Measurements from ENCODE around the gene CRKL.

CRKL gene

GRCh38 chr22:20982563-20982882 is 65.3 kb downstream of the CRKL start:
- peaks cover 46% of the 10 kb centered on the region for H3K4me1 Mint-ChIP-seq (ENCODE audit: low read depth)
- peaks cover 21% of the 10 kb centered on the region for H3K36me3 Mint-ChIP-seq (ENCODE audit: low read depth)
- peak overlapping the region; percentile 99 for H3K4me3 Mint-ChIP-seq
- peaks cover 4% of the 10 kb centered on the region for H3K27me3 Mint-ChIP-seq
- H3K9me3 Mint-ChIP-seq = peaks cover 4% of the 10 kb centered on the region
- H3K27ac Mint-ChIP-seq = peak overlapping the region; percentile 94

DNA sequence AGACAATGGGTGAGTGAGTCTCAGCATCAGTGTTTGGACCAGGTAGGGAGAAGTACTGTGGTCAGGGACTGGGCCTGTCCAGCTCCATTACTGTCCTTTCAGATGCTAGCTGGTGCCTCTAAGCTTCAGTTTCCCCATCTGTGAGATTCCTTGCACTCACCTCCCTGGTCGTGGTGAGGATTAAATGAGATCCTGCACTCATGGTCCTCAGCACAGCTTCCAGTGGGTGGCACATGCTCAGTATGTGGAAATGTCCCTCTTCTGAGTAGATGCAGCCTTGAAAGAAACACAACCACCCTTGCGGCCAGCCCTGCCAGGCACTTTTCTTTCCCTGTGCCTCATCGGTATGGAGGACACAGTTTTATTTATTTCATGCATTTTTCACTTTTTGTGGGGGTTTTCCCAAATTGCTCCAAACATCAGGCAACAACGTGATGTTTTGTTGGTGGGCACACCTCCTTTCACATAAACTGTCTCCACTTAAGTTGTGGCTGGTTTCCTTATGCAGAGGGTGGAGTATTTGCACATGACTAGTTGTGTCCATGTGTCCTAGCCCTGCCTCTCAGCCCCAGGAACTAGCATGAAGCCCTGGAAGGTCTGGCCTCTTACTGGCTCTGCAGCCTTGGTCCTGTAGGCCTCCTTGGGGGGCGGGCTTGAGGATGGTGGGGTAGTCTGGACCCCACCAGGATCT is 66.0 kb downstream of the CRKL start:
- Mint-ChIP-seq H3K27ac (peak overlapping the region; percentile 94), H3K36me3 (ENCODE audit: low read depth) (peaks cover 25% of the 10 kb centered on the region), H3K9me3 (peaks cover 4% of the 10 kb centered on the region), H3K4me1 (ENCODE audit: low read depth) (peaks cover 46% of the 10 kb centered on the region), H3K4me3 (peak overlapping the region; percentile 99), H3K27me3 (peaks cover 4% of the 10 kb centered on the region)

GRCh38 chr22:20985720-20986119 is 68.5 kb downstream of the CRKL start:
- Mint-ChIP-seq H3K27me3 (no peaks in the 10 kb centered on the region), H3K27ac (no peak overlapping the region), H3K4me3 (no peak overlapping the region), H3K4me1 (ENCODE audit: low read depth) (peaks cover 26% of the 10 kb centered on the region), H3K9me3 (no peaks in the 10 kb centered on the region), H3K36me3 (ENCODE audit: low read depth) (peaks cover 31% of the 10 kb centered on the region)

- no peak overlapping the region for H3K27ac Mint-ChIP-seq
- peaks cover 31% of the 10 kb centered on the region for H3K36me3 Mint-ChIP-seq (ENCODE audit: low read depth)
- H3K9me3 Mint-ChIP-seq = no peaks in the 10 kb centered on the region
- peaks cover 19% of the 10 kb centered on the region for H3K4me1 Mint-ChIP-seq (ENCODE audit: low read depth)
- H3K27me3 Mint-ChIP-seq = no peaks in the 10 kb centered on the region
- no peak overlapping the region for H3K4me3 Mint-ChIP-seq
These were observed 69.2 kb downstream of the CRKL start for GRCh38 chr22:20986365-20986764.

DNA sequence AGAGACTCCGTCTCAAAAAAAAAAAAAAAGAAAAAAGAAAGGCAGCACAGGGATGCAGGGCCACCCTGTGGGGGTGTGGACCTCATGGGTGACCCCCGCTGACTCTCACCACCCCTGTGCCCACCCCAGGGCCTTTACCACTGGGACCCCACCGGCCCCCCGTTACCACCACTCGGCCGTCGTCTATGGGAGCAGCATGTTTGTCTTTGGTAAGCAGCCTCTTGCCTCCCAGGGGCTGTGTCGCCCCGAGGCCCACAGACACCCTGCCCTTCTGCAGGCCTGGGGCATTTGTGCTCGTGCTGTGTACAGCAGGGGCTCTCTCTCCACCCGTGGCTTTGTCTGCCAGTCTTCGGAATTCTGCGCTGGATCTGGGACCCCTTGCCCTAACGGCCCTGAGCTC is 70.2 kb downstream of the CRKL start:
- Mint-ChIP-seq H3K4me1 (ENCODE audit: low read depth) (peaks cover 17% of the 10 kb centered on the region), H3K27me3 (no peaks in the 10 kb centered on the region), H3K9me3 (no peaks in the 10 kb centered on the region), H3K27ac (no peak overlapping the region), H3K4me3 (no peak overlapping the region), H3K36me3 (ENCODE audit: low read depth) (peaks cover 31% of the 10 kb centered on the region)

DNA sequence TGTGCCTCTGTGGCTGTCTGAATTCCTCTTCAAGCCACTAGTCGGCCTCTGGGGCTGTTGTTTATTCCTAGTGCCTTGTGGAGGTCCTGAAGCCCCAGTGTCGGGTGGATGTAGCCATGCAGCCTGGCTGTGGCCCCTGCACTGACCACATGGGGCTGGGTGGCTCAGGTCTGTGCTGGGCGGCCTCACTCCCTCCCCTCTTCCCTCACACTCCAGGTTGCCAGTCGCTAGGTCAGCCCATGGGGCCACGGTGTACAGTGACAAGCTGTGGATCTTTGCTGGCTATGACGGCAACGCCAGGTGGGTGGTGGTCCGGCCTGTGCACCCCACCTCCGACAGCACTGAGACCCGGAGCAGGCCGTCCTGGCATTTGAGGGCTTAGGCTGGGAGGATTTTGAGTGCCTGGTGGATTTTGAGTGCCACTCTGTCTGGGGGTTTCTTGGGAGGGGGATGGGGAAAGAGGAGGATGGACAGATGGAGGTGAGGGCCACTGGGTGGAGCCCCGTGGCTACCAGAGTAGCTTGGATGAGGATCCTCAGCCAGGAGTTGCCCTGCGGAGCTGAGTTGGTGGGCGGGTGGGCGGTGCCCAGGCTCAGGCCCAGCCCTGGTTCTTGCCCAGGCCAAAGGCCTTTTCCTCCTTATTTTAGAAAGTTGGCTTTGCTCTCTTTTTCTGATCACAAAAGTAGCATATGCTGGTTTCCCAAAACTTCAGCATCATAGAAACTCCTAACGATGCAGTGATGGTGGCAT is 71.5 kb downstream of the CRKL start:
- H3K27ac Mint-ChIP-seq = no peak overlapping the region
- H3K27me3 Mint-ChIP-seq = no peaks in the 10 kb centered on the region
- peaks cover 4% of the 10 kb centered on the region for H3K4me1 Mint-ChIP-seq (ENCODE audit: low read depth)
- peaks cover 30% of the 10 kb centered on the region for H3K36me3 Mint-ChIP-seq (ENCODE audit: low read depth)
- H3K4me3 Mint-ChIP-seq = no peak overlapping the region
- H3K9me3 Mint-ChIP-seq = no peaks in the 10 kb centered on the region

DNA sequence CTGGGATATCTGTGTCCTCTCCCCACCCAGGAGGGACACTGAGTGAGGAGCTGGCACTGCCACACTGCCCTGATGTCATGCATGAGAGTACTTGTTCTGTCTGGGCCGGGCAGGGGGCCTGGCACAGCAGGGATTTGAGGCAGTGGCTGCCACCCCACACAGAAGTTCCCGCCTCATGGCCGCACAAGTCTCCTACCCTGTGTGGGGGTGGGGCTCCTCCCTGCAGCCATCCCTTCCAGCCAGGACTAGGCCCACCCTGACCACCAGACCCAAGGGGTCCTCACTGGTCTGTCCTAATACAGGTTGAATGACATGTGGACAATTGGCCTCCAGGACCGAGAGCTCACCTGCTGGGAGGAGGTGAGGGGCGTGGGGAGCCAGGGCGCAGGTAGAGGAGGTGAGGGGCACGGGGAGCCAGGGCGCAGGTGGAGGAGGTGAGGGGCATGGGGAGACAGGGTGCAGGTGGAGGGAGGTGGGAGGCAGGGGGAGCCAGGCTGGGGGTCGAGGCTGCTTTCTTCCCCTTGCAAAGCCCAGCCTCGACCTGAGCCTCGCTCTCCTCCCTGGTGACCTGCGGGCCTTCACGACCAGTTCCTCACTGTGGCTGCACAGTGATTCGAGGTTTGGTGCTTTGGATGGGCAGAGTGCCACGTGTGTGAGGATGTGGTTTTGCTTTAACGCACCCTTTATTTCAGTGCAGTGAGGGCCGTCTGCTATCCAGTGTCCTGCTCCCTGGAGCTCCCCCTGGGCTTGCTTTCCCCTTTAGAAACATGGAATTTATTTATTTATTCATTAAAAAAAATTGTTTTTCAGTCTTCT is 72.3 kb downstream of the CRKL start:
- peaks cover 25% of the 10 kb centered on the region for H3K36me3 Mint-ChIP-seq (ENCODE audit: low read depth)
- no peak overlapping the region for H3K4me3 Mint-ChIP-seq
- H3K9me3 Mint-ChIP-seq = no peaks in the 10 kb centered on the region
- H3K4me1 Mint-ChIP-seq (ENCODE audit: low read depth) = no peaks in the 10 kb centered on the region
- no peaks in the 10 kb centered on the region for H3K27me3 Mint-ChIP-seq
- no peak overlapping the region for H3K27ac Mint-ChIP-seq

DNA sequence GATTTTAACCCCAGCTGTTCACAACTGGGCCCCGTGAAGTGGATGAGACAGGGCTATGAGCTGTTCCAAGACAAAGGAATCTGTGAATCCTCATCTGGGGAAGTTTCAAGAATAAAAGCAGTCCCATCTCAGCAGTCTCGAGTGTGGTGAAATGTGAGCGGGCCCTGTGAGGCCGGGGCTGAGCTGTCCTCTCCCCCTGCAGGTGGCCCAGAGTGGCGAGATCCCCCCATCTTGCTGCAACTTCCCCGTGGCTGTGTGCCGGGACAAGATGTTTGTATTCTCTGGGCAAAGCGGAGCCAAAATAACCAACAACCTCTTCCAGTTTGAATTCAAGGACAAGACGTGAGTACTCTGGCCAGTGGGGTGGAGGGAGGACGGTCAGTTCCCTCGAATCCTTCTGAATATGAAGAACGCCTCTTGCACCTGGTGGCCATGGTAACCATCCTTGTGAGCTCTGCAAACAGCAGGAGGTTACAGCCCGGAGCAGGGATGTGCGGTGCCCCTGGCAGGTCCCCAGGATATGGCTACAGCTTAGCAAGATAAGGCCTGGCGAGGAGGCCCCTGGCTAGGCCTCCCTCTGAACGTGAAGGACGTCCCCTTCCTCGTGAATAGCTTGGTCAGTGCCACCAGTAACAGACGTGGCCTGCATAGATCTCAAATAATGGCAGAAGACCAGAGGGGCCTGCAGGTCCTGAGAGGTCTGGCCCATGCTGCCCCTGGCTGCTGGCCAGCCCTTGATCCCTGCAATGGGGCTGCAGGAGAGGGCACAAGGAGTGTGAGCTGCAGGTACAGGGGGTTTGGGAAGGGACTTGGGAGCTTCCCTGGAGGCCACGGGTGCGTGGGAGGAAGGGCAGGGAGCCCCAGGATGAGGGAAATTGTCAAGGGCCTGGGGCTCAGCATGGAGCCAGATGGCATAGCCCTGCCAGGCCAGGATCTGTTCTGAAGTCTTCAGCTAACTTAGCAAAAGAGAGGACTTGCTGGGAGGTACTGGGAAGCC is 73.3 kb downstream of the CRKL start:
- no peaks in the 10 kb centered on the region for H3K4me1 Mint-ChIP-seq (ENCODE audit: low read depth)
- no peak overlapping the region for H3K27ac Mint-ChIP-seq
- H3K27me3 Mint-ChIP-seq = no peaks in the 10 kb centered on the region
- peaks cover 24% of the 10 kb centered on the region for H3K36me3 Mint-ChIP-seq (ENCODE audit: low read depth)
- H3K4me3 Mint-ChIP-seq = no peak overlapping the region
- H3K9me3 Mint-ChIP-seq = no peaks in the 10 kb centered on the region

DNA sequence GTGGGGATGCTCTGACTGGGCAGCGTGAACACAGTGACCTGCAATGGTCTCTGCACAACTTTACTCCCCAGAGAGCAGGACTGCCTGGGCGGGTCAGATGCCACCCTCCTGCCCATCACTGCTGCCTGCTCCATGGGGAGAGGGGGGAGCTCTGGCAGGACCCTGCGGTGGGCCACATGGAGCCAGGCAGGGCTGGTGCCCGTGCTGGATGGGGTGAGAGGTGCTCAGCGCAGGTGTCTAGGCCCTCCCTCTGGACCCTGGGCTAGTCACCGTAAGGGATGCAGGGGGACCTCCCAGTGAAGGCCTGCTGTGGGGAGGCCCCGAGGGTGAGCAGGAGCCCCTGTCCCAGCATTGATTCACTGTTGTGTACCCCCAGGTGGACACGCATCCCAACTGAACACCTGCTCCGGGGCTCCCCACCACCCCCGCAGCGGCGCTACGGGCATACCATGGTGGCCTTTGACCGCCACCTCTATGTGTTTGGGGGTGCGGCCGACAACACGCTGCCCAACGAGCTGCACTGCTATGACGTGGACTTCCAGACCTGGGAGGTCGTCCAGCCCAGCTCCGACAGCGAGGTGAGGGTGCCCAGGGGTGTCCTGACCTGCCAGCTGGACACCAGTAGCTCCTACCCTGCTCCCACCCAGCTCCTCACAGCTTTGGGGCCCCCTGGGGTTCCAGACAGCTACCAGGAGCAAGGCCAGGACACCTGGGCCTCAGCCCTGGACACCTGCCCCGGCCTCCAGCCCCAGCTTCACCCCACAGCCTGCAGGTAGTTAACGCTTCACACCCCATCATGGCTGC is 74.2 kb downstream of the CRKL start:
- H3K27me3 Mint-ChIP-seq = no peaks in the 10 kb centered on the region
- no peak overlapping the region for H3K4me3 Mint-ChIP-seq
- no peak overlapping the region for H3K27ac Mint-ChIP-seq
- no peaks in the 10 kb centered on the region for H3K9me3 Mint-ChIP-seq
- no peaks in the 10 kb centered on the region for H3K4me1 Mint-ChIP-seq (ENCODE audit: low read depth)
- H3K36me3 Mint-ChIP-seq (ENCODE audit: low read depth) = peaks cover 15% of the 10 kb centered on the region

DNA sequence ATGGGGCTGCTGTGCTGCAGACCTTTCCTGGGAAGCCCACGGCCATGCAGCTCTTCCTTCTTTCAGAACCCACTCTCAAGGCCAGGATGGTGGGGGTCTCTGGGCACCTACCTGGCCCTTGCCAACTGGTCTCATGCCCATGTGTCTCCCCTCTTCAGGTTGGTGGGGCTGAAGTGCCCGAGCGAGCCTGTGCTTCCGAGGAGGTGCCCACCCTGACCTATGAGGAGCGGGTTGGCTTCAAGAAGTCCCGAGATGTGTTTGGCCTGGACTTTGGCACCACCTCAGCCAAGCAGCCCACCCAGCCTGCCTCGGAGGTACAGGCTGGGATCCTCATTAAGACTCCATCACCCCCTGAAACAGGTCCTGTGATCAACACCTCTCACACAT is 74.8 kb downstream of the CRKL start:
- no peak overlapping the region for H3K4me3 Mint-ChIP-seq
- H3K27me3 Mint-ChIP-seq = no peaks in the 10 kb centered on the region
- H3K4me1 Mint-ChIP-seq (ENCODE audit: low read depth) = no peaks in the 10 kb centered on the region
- H3K36me3 Mint-ChIP-seq (ENCODE audit: low read depth) = peaks cover 11% of the 10 kb centered on the region
- H3K9me3 Mint-ChIP-seq = no peaks in the 10 kb centered on the region
- H3K27ac Mint-ChIP-seq = no peak overlapping the region

- Mint-ChIP-seq H3K4me3 (no peak overlapping the region), H3K9me3 (no peaks in the 10 kb centered on the region), H3K36me3 (ENCODE audit: low read depth) (peaks cover 8% of the 10 kb centered on the region), H3K27ac (no peak overlapping the region), H3K4me1 (ENCODE audit: low read depth) (no peaks in the 10 kb centered on the region), H3K27me3 (no peaks in the 10 kb centered on the region)
These were observed 75.5 kb downstream of the CRKL start for GRCh38 chr22:20992456-20993303.

DNA sequence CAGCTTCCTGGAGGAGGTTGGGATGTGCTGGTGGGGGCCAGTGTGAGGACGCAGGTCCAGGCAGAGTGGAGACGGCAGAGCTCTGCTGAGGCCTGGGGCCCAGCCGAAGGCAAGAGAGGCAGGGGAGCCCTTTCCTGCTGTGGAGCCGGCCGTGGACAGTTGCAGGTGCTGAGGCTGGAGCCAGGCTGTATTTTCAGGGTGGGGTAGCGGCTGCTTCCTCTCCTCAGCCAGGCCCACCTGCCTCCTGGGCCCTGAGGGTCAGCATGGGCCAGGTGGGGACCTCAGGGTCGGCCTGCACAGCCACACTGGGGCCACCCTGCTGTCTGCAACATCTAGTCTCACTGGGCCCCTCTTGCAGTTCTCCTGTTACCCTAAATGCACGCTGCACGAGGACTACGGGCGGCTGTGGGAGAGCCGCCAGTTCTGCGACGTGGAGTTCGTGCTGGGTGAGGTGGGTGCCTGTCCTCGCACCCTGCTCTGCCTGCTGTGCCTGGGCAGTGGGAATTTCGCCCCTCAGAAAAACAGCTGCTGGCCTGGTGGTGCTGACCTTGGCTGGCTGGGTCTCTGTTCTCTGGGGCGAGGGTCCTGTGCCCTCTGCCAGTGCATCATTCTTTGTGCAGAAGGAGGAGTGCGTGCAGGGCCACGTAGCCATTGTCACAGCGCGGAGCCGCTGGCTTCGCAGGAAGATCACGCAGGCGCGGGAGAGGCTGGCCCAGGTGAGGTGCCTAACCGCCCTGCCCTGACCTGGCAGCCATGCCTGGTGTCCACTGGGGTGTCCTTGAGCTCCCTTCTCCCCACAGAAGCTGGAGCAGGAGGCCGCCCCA is 76.3 kb downstream of the CRKL start:
- no peaks in the 10 kb centered on the region for H3K4me1 Mint-ChIP-seq (ENCODE audit: low read depth)
- peaks cover 6% of the 10 kb centered on the region for H3K36me3 Mint-ChIP-seq (ENCODE audit: low read depth)
- no peak overlapping the region for H3K27ac Mint-ChIP-seq

More for the DNA sequence above, 76.3 kb downstream of the CRKL start:
- no peaks in the 10 kb centered on the region for H3K9me3 Mint-ChIP-seq
- no peaks in the 10 kb centered on the region for H3K27me3 Mint-ChIP-seq
- H3K4me3 Mint-ChIP-seq = no peak overlapping the region

Measured in stimulated activated naive CD8-positive, alpha-beta T cell treated with anti-CD3 and anti-CD28 coated beads, Interleukin-15, Interleukin-2, amounts not matched to agents 100 ng/mL and 50 ng/mL, for 24 hours (primary cell).